T-helper 2 cell (primary cell): Measurements from ENCODE around the gene MRPL46.
"Not testable (repeated sequence)": the region's sequence is repeated elsewhere in the genome, so short reads cannot be mapped to it uniquely, and the experiment has no call there.

ENCODE experiments used
- DNase-seq, 5 experiments: peaks; one replicate each; pipeline versions ENCODE4 v3.0.0 to v3.0.0-alpha.2; 2012 to 2022

Gene MRPL46

DNA sequence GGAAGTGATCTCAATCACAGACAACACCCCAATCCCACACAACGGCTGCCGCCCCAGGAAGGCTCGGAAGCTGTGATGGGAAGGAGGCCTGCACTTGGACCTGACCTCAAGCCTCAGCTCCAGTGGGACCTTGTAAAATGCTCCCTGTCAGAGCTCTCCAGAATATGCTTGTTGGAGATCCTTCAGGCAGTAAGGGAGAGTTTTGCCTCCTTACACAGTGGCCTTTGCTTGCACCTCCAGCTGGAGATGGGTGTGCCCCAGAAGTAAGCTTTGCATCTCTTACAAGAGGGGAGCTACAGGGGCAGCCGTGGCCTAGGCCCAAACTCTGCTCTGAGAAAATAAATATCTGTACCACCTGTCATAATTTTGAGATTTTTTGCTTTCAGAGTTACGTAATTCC lies 10.7 kb upstream of the MRPL46 start:
- DNase-seq = no peak

DNA sequence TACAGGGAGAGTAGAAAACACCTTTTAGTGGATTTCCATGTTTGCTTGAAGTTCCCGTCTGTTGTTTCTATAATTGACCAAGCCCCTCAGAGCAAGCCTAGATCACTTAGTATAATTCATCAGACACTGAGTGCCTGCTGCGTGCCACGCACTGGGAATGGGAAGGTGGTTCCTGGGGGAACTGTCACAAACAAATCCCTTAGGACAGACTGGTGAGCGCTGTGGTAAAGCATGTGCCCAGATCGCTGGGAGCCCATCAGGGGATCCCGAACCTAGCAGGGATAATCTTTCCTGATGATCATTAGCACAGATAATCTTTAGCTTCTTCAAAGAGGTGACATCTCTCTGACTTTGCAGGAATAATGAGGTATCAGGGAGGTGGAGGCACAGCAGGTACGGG lies 9.9 kb upstream of the MRPL46 start:
- DNase-seq = no peak

GRCh38 chr15:88476635-88477060 lies 9.5 kb upstream of the MRPL46 start:
- peak in 1 of 5 experiments; percentile 29 for DNase-seq

- not testable (repeated sequence) for DNase-seq
Measured at GRCh38 chr15:88473661-88474293, 6.6 kb upstream of the MRPL46 start.

GRCh38 chr15:88472225-88472624 lies 5.0 kb upstream of the MRPL46 start:
- DNase-seq = no peak

GRCh38 chr15:88470625-88471372 lies 3.6 kb upstream of the MRPL46 start:
- no peak for DNase-seq

DNA sequence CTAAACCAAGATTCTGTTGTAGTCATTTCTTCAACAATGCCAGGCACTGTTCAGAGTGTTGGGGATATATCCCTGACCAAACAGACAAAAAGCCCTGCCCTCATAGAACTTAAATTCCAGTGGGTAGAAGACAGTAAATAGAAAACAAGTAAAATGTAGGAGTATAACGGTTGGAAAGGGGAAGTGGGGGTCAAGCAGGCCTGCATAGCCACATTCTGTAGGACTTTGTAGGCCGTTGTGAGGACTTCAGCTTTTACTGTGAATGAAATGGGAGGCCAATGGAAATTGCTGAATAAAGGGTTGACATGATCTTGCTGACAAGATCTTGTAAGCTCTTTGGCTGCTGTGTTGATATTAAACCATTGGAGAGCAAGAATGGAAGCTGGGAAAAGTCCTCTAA lies 2.1 kb upstream of the MRPL46 start:
- DNase-seq = no peak

- not testable (repeated sequence) for DNase-seq
Measured at GRCh38 chr15:88468721-88469120, 1.5 kb upstream of the MRPL46 start.

- DNase-seq = peak in 1 of 5 experiments; percentile 19
Measured at GRCh38 chr15:88467935-88468528, 844 bp upstream of the MRPL46 start.

- peak in 1 of 5 experiments; percentile 21 for DNase-seq
Measured at GRCh38 chr15:88465633-88466224, 1.5 kb downstream of the MRPL46 start.

- DNase-seq = no peak
Measured at GRCh38 chr15:88463870-88464532, 3.2 kb downstream of the MRPL46 start.

DNA sequence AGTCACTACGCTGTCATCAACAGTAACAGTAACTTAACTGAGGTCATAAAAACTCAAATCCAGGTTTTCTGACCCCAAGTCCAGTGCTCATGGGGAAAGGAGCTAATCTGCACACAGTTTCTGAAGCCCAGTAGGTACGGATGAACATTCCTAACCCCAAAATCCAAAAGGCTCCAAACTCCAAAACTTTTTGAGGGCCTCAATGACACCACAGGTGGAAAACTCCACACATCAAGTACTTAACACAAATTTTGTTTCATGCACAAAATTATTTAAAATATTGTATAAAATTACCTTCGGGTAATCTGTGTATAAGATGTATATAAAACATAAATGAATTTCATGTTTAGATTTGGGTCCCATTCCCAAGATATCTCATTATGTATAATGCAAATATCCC lies 10.5 kb downstream of the MRPL46 start:
- DNase-seq = no peak

- peak in 2 of 5 experiments; percentile 11 to 58 for DNase-seq
Measured at GRCh38 chr15:88454867-88455810, 12.0 kb downstream of the MRPL46 start.

- no peak for DNase-seq
Measured at GRCh38 chr15:88454236-88454635, 13.0 kb downstream of the MRPL46 start.

GRCh38 chr15:88453651-88454050 lies 13.5 kb downstream of the MRPL46 start:
- DNase-seq = no peak

DNA sequence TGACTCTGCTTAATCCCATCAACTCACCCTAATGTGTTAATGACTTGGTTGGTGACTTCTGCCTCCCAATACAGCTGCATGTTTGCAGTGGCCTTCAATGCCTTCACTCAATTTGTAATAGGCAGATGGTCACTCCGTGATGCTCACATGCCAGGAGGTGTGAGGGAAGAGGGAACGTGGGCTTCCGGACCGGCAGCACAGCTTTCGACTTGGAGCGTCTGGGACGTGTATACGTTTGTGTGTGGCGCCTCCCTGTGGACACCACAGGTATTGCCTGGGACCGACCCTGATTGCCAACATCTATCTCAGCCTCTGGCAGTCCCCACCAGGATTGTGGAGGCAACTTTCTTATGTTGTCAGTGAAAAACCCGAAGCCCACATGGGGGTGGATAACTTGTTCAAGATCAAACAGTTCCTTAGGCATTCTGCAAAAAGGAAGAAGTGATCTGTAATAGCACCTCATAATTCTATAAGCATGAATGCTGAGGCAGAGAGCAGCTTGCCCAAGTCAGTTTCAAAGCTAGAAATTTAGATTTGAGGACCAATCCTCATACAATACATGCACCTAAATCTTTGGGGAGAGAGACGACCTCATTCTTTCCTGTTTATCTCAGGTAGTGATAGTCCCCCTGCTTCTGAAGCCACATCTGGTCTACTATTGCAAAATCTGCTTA lies 16.9 kb downstream of the MRPL46 start:
- peak in 3 of 5 experiments; percentile 34 to 56 (median 49) for DNase-seq

DNA sequence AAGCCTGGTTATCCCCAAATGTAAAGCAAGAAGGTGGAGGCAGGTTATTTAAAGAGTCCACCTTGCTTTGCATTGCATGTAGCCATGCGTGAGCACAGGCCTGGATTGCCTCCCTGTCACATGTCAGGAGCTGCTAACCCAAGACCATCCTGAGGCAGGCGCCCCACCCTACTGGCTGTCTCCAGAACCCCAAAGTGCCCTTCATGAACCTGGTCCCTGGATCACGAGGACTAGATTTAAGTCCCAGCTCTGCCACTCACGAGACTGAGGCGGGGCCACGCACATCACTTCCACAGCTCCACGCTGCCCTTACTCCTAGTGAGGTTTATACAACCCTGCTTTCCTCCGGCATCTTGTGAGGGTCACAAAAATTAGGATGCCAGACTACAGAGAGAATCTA lies 17.6 kb downstream of the MRPL46 start:
- no peak for DNase-seq

GRCh38 chr15:88448991-88449461 lies 18.2 kb downstream of the MRPL46 start:
- DNase-seq = no peak

DNA sequence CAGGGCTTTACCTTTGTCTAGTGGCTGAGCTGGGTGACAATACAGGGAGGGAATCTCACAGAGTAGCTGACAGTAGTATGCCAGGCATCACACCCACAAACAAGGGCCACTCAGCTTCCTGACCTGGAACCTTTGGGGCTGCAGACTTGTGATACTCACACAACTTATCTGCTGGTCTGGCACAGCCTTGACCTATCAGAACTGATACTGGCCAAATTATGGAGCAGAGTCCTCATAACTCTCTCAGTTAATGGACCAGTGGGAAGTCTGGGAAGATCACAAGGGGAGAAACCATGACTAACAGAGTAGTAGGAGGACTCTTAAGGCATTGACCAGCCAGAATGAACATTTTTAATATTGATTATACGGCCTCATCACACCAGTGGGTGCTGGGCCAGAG lies 19.4 kb downstream of the MRPL46 start:
- no peak for DNase-seq

DNA sequence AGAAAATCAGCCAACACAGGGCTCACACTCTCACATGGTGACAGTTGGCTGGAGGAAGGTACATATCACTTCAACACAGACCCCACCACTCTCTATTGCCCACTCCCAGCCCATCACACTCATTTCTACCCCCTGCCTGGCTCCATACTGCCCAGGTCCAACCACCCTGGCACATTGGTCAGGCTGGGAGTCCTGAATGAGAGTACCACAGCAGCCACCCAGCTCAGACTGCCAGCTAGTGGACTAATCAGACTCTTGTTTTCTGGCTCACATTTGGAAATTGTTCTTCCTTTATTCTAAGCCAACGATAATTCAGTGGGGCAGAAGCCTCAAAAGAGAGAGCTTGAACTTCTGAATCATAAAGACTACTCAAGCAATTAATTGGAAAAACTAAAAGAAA lies 20.0 kb downstream of the MRPL46 start:
- no peak for DNase-seq
